Measurements from ENCODE around the gene TTC23.
"Not testable (repeated sequence)": the region's sequence is repeated elsewhere in the genome, so short reads cannot be mapped to it uniquely, and the experiment has no call there.

Gene TTC23

DNA sequence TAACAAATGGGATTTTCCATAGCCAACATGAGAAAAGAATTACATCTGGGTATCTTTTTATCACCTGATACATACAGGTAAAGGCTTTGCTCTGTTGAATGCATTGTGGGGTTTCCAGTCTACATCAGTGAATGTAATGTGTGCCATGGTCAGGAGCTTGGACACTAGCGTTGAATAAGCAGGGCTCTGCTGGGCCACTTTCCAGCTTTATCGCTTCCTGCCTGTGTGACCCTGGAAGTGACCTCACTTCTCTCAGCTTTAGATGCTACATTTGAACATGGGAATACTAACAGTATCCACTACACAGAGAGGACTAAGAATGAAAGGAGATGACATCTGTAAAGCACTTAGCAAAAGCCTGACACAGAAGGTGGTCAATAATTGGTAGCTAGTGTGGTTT is 40.1 kb downstream of the TTC23 start:
- peaks cover 30% of the 10 kb centered on the region; the same call in 1 of the 2 replicates for H3K36me3 ChIP-seq (ENCODE audit: low read depth)
- no peak overlapping the region for H3K4me3 ChIP-seq (ENCODE audit: severe bottlenecking)
- DNase-seq (ENCODE audit: low spot score) (no peak), ATAC-seq (ENCODE audit: low read depth) (no peak)
- H3K4me1 ChIP-seq (ENCODE audit: insufficient read depth, poor library complexity, severe bottlenecking), result no peaks in the 10 kb centered on the region
- no peaks in the 10 kb centered on the region for H3K9me3 ChIP-seq (ENCODE audit: severe bottlenecking)
- no peaks in the 10 kb centered on the region for H3K27me3 ChIP-seq (ENCODE audit: insufficient read depth, poor library complexity, severe bottlenecking)
- H3K27ac ChIP-seq (ENCODE audit: poor library complexity, severe bottlenecking), result no peak overlapping the region
- TF ChIP-seq, protein P1, sequence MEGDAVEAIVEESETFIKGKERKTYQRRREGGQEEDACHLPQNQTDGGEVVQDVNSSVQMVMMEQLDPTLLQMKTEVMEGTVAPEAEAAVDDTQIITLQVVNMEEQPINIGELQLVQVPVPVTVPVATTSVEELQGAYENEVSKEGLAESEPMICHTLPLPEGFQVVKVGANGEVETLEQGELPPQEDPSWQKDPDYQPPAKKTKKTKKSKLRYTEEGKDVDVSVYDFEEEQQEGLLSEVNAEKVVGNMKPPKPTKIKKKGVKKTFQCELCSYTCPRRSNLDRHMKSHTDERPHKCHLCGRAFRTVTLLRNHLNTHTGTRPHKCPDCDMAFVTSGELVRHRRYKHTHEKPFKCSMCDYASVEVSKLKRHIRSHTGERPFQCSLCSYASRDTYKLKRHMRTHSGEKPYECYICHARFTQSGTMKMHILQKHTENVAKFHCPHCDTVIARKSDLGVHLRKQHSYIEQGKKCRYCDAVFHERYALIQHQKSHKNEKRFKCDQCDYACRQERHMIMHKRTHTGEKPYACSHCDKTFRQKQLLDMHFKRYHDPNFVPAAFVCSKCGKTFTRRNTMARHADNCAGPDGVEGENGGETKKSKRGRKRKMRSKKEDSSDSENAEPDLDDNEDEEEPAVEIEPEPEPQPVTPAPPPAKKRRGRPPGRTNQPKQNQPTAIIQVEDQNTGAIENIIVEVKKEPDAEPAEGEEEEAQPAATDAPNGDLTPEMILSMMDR (IDR thresholded peaks at IDR 0.05; ENCODE audit: poor library complexity, severe bottlenecking), result no peak

DNA sequence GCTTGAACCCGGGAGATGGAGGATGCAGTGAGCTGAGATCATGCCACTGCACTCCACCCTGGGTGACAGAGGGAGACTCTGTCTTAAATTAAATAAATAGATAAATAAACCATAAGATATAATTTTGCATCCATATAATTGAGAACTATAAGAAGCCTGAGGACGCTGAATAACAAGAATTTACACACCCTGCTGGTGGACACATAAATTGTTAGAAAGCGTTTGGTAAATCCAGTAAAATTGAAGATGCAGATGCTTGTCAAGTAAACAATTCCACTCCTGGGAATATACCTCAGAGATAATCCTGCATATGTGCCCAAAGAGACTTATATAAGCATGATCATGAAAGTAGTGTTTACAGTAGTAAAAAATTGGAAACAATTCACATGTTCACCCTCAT is 41.7 kb downstream of the TTC23 start:
- Histone ChIP-seq H3K9me3 (ENCODE audit: severe bottlenecking) (no peaks in the 10 kb centered on the region), H3K27ac (ENCODE audit: poor library complexity, severe bottlenecking) (no peak overlapping the region), H3K4me1 (ENCODE audit: insufficient read depth, poor library complexity, severe bottlenecking) (no peaks in the 10 kb centered on the region), H3K27me3 (ENCODE audit: insufficient read depth, poor library complexity, severe bottlenecking) (no peaks in the 10 kb centered on the region), H3K4me3 (ENCODE audit: severe bottlenecking) (no peak overlapping the region), H3K36me3 (ENCODE audit: low read depth) (peaks cover 30% of the 10 kb centered on the region; the same call in 1 of the 2 replicates)
- ATAC-seq (ENCODE audit: low read depth) (no peak), DNase-seq (ENCODE audit: low spot score) (no peak)
- TF ChIP-seq, protein P1 (IDR thresholded peaks at IDR 0.05; ENCODE audit: poor library complexity, severe bottlenecking), result peak; percentile 9

DNA sequence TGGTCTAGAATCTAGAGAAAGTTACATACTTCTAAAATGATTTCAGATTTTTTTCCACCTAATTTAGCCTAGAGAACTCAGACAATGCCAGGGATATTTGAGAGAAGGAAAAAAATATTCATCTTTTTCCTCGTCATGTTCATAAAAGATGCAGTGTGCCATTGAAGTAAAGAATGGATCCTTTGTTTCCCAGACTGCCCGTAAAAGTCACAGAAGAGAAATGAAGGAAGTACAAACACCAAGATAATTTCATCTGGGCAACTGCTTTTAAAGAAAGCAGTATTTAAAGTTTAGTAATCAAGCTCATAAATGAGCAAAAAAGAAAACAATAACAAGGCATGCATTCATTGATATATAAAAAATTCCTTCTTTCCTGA is 47.2 kb downstream of the TTC23 start:
- no peaks in the 10 kb centered on the region for H3K27me3 ChIP-seq (ENCODE audit: insufficient read depth, poor library complexity, severe bottlenecking)
- H3K4me3 ChIP-seq (ENCODE audit: severe bottlenecking), result no peak overlapping the region
- H3K4me1 ChIP-seq (ENCODE audit: insufficient read depth, poor library complexity, severe bottlenecking), result no peaks in the 10 kb centered on the region
- no peak overlapping the region for H3K27ac ChIP-seq (ENCODE audit: poor library complexity, severe bottlenecking)
- no peak for ATAC-seq (ENCODE audit: low read depth)
- H3K36me3 ChIP-seq (ENCODE audit: low read depth), result peaks cover 26% of the 10 kb centered on the region
- TF ChIP-seq, protein P1 (IDR thresholded peaks at IDR 0.05; ENCODE audit: poor library complexity, severe bottlenecking), result no peak
- no peaks in the 10 kb centered on the region for H3K9me3 ChIP-seq (ENCODE audit: severe bottlenecking)
- no peak for DNase-seq (ENCODE audit: low spot score)

DNA sequence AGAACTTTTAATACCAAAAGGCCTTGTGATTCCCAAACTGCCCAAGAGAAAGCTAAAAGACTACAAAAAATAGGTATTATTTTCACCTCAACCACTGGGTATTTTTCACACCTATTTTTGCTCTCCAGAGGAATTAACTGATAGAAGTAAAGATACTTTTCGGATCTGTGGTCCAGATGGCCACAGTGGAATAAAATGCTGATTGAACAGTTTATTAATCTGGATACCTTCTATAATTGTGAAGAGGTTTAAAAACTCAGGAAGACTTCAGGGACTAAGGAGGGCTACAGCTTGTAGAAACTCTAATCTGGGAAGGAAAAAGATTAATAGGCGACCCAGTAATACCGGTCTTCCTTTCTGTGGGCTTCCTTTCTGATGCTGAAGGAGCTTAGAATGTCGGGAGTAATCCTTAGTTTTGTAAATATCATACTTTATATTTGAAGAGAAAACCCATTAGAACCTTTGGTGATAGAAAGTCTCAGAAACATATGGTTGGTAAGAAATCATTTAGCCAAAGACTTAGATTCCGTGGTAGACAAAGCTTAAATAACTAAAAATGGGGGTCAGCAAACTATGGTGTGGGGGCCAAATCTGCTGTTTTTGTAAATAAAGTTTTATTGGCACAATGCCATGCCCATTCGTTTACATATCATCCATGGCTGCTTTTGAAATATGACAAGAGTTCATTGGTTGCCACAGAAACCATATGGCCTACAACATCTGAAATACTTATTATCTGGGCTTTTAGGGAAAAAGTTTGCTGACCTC is 47.8 kb downstream of the TTC23 start:
- Histone ChIP-seq H3K27me3 (ENCODE audit: insufficient read depth, poor library complexity, severe bottlenecking) (no peaks in the 10 kb centered on the region), H3K27ac (ENCODE audit: poor library complexity, severe bottlenecking) (no peak overlapping the region), H3K9me3 (ENCODE audit: severe bottlenecking) (no peaks in the 10 kb centered on the region), H3K36me3 (ENCODE audit: low read depth) (peaks cover 20% of the 10 kb centered on the region), H3K4me3 (ENCODE audit: severe bottlenecking) (no peak overlapping the region), H3K4me1 (ENCODE audit: insufficient read depth, poor library complexity, severe bottlenecking) (no peaks in the 10 kb centered on the region)
- DNase-seq (ENCODE audit: low spot score), result no peak
- TF ChIP-seq, protein P1 (IDR thresholded peaks at IDR 0.05; ENCODE audit: poor library complexity, severe bottlenecking), result no peak
- ATAC-seq (ENCODE audit: low read depth), result no peak

DNA sequence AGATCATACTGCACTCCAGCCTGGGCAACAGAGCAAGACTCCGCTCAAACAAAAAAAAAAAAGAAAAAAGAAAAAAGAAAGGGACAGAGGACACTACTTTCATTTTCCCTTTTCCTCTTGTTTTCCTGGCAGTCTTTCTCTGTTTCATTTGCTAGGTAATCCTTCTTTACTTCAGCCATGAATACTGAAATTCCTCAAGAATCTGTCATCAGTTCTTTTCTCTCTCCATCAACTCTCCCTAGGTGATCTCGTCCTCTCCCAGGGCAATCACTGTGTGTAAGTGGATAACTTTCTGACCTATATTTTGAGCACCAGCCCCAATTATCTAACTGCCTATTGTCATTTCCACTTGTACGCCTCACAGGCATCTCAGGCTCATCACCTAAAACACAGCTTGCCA is 51.5 kb downstream of the TTC23 start:
- DNase-seq (ENCODE audit: low spot score) (no peak), ATAC-seq (ENCODE audit: low read depth) (no peak; the same call in 2 of the 3 replicates)
- Histone ChIP-seq H3K27ac (ENCODE audit: poor library complexity, severe bottlenecking) (no peak overlapping the region), H3K4me1 (ENCODE audit: insufficient read depth, poor library complexity, severe bottlenecking) (no peaks in the 10 kb centered on the region), H3K36me3 (ENCODE audit: low read depth) (peaks cover 28% of the 10 kb centered on the region), H3K4me3 (ENCODE audit: severe bottlenecking) (no peak overlapping the region), H3K27me3 (ENCODE audit: insufficient read depth, poor library complexity, severe bottlenecking) (no peaks in the 10 kb centered on the region), H3K9me3 (ENCODE audit: severe bottlenecking) (no peaks in the 10 kb centered on the region)
- TF ChIP-seq, protein P1 (IDR thresholded peaks at IDR 0.05; ENCODE audit: poor library complexity, severe bottlenecking), result no peak

DNA sequence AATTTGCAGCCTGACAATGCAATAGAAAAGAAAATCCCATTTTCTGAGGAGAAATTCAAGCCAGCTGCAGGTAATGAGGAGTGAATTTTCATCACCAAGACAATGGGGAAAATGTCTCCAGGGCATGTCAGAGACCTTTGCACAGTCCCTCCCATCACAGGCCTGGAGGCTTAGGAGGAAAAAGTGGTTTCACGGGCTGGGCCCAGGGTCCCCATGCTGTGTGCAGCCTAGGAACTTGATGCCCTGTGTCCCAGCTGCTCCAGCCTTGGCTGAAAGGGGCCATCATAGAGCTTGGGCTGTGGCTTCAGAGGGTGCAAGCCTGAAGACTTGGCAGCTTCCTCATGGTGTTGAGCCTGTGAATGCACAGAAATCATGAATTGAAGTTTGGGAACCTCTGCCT is 57.2 kb downstream of the TTC23 start:
- not testable (repeated sequence) for ATAC-seq (ENCODE audit: low read depth); H3K4me1 ChIP-seq (ENCODE audit: insufficient read depth, poor library complexity, severe bottlenecking); H3K4me3 ChIP-seq (ENCODE audit: severe bottlenecking); H3K27ac ChIP-seq (ENCODE audit: poor library complexity, severe bottlenecking); H3K9me3 ChIP-seq (ENCODE audit: severe bottlenecking); DNase-seq (ENCODE audit: low spot score); H3K27me3 ChIP-seq (ENCODE audit: insufficient read depth, poor library complexity, severe bottlenecking)
- H3K36me3 ChIP-seq (ENCODE audit: low read depth), result peaks cover 30% of the 10 kb centered on the region
